Hematopoietic multipotent progenitor cell treated with erythropoietin and hydrocortisone succinate and interleukin-3 and kit ligand, for 17 days (in vitro differentiated cells): Measurements from ENCODE around the gene MAN2A2.
"Not testable (repeated sequence)": the region's sequence is repeated elsewhere in the genome, so short reads cannot be mapped to it uniquely, and the experiment has no call there.

ENCODE experiments used
- DNase-seq: peaks from one replicate; pipeline ENCODE4 v3.0.0-alpha.2; 2015; ENCODE audit warnings: low spot score

MAN2A2 gene

GRCh38 chr15:90884719-90885431, 18.2 kb upstream of the MAN2A2 start:
- DNase-seq: no peak

- peak; percentile 83 for DNase-seq
Observed at GRCh38 chr15:90885432-90886290, 17.4 kb upstream of the MAN2A2 start.

- no peak for DNase-seq
Observed at GRCh38 chr15:90886291-90886614, 16.8 kb upstream of the MAN2A2 start.

- DNase-seq: no peak
Observed at GRCh38 chr15:90887037-90887481, 16.0 kb upstream of the MAN2A2 start.

- DNase-seq: no peak
Observed at GRCh38 chr15:90889313-90889730, 13.8 kb upstream of the MAN2A2 start.

GRCh38 chr15:90889736-90890456, 13.2 kb upstream of the MAN2A2 start:
- no peak for DNase-seq

GRCh38 chr15:90890839-90891238, 12.3 kb upstream of the MAN2A2 start:
- DNase-seq: no peak

GRCh38 chr15:90891346-90891949, 11.7 kb upstream of the MAN2A2 start:
- no peak for DNase-seq

- DNase-seq: no peak
Observed at GRCh38 chr15:90892023-90892422, 11.1 kb upstream of the MAN2A2 start.

GRCh38 chr15:90892498-90893174, 10.5 kb upstream of the MAN2A2 start:
- no peak for DNase-seq

- DNase-seq: peak; percentile 21
Observed at GRCh38 chr15:90893175-90894090, 9.7 kb upstream of the MAN2A2 start.

GRCh38 chr15:90895571-90896117, 7.5 kb upstream of the MAN2A2 start:
- DNase-seq: peak; percentile 20

GRCh38 chr15:90897131-90897655, 5.9 kb upstream of the MAN2A2 start:
- not testable (repeated sequence) for DNase-seq

GRCh38 chr15:90901175-90902039, 1.7 kb upstream of the MAN2A2 start:
- DNase-seq: peak; percentile 90

- peak; percentile 88 for DNase-seq
Observed at GRCh38 chr15:90902040-90902839, 862 bp upstream of the MAN2A2 start.

- DNase-seq: peak; percentile 80
Observed at GRCh38 chr15:90903733-90904536, 833 bp downstream of the MAN2A2 start.

GRCh38 chr15:90904746-90905145, 1.6 kb downstream of the MAN2A2 start:
- no peak for DNase-seq
